GDM1 (cell line): ENCODE data around the gene GLS2.
A peak's percentile ranks its signal among the peaks of the same experiment; 100 is the strongest.
"Not testable (repeated sequence)": the region's sequence is repeated elsewhere in the genome, so short reads cannot be mapped to it uniquely, and the experiment has no call there.

Source experiments
- DNase-seq: peaks from one replicate; lab custom pipeline; 2025; lab: John Stamatoyannopoulos, UW

Gene GLS2

DNA sequence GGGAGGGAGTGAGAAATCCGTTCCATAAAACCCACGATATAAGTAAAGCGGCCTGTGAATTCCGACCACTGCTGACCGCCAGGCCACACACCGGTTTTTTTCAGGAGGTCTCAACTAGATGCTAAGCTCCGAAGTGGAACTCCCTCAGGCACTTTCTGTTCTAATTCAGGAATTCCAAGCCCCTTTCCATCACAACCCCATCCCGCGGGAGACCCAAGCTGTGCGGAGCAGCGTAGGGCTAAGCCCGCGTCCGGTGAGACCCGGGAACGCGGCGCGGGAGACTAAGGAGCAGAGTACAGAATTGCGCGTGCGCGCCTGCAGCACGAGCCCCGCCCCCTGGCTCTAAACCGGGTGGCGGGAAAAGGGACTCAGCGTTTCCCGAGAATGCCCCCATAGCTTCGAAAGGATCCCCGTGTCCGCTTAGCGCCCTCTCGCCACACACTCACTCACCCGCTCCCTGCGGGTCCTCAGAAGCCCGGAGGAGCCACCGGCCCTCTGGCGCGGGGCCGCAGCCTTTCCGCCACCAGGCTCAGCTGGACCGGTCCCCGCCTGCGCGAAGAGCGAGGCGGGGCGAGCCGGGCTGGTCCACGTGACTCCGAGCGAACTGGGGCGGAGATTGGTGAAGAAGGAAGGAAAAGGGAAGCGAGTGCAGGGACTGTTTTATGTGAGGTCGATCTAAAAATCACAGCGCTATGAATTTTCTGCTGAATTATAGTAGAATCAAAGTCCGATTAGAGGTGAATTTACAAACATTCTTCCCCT, 38.9 kb downstream of the GLS2 start, which contains the start of gene TIMELESS:
TSS of gene TIMELESS (minus strand) at position 567 of the 762 bp plus-strand sequence. CDS start 15,256 bp downstream, outside the sequence.
- DNase-seq = peak; percentile 81

DNA sequence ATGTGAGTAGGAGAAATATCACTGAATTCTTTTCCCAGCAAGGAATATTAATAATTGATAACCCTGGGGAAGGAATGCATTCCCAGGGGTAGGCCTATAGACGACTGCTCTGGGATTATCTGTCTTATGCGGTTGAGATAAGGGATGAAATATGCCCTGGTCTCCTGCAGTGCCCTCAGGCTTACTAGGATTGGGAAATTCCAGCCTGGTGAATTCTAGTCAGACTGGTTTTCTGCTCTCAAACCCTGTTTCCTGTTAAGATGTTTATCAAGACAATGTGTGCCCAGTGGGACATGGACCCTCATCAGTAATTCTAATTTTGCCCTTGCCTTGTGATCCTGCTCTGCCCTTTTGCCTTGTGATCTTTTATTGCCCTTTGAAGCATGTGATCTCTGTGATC, 44.8 kb downstream of the GLS2 start:
- not testable (repeated sequence) for DNase-seq

DNA sequence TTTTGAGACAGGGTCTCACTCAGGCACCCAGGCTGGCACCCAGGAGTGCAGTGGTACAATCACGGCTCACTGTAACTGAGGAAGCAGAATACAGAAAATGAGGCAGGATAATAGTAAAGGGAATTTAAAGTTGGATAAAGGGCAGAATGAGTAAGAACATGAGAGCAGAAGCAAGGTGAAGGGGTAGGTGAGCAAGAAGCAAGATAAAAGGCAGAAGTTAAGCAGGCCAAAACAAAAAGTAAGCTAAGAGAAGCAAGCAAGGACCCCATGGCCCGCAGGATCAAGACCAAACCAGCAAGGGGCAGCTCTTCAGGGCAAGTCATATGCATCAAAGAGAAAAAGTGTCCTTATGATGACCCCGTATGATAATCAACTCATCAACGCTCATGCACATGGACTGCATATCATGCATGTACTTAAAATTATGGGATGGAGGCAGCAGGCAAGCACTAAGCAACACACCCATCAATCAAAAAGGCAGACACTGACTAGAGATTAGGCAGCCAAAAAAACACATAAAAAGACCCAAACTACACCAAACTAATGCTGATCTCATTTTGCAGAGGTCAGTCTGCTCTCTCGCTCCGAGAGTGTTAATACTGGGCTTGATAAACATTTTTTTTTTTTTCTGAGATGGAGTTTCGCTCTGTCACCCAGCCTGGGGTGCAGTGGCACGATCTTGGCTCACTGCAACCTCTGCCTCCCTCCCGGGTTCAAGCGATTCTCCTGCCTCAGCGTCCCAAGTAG, 50.4 kb downstream of the GLS2 start:
- DNase-seq = no peak

DNA sequence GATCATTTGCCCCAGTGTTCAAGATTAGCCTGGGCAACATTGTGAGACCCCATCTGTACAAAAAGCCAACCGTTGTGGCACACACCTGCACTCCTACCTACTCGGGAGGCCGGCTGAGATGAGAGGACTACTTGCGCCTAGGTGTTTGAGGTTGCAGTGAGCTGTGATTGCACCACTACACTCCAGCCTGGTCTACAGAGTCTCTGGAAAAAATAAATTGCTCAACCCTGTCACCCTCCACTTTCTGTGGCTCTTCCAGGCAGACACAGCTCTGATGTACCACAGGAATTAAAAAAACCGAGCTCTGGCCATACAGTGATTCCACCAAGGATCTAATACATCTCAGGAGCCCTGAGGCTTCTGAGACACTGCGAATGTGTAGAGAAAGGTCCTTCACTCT, 53.1 kb downstream of the GLS2 start:
- DNase-seq = no peak

DNA sequence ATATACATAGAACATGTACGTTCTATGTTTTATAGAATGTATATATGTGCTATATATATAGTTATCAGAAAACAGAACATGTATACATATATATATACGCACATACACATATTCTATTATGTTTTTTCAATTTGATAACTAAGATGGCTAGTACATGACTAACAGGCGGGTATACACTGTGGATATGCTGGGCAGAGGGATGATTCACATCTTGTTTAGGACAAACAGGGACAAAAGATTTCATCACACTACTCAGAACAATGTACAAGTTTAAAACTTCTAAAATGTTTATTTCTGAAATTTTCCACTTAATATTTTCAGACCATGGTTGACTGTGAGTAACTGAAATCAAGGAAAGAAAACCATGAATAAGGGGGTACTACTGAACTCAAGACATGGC, 56.1 kb downstream of the GLS2 start:
- DNase-seq = no peak

DNA sequence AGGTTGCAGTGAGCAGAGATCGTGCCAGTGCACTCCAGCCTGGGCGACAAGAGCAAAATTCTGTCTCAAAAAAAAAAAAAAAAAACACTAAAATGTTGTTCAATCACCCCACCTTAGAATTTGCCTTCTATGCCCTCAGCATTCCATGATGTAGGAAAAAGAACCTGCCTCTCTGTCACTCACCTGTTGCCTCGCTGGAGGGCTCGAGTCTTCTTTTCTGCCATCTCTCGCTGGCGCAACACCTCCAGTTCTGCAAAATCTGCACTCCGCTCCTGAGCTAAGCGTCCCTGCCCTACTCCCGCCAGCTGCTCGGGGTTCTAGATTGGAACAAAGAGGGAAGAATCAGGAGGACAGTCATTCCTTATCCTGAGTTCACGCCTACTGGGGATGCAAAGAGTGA, 56.7 kb downstream of the GLS2 start:
- no peak for DNase-seq

DNA sequence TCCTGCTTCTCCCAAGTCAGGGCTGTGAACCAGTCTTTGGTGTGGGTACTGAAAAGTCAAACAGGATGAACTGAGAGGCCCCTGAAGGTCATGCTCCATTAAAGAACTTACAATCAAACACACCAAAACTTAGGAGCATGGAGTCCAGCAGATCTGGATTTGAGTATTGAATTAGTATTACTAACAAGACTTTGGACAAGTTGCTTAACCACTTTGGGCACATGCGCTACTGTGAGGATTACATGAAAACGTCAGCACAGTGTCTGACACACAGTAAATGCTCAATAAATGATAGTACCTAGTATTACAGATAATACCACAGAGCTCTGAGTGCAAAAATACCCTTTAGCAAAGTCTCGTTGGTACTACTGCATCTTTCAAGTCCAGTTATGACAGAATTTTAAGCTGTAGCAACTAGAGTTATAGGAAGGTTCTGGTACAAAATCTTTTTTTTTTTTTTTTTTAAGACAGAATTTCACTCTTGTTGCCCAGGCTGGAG, 62.0 kb downstream of the GLS2 start:
- no peak for DNase-seq

DNA sequence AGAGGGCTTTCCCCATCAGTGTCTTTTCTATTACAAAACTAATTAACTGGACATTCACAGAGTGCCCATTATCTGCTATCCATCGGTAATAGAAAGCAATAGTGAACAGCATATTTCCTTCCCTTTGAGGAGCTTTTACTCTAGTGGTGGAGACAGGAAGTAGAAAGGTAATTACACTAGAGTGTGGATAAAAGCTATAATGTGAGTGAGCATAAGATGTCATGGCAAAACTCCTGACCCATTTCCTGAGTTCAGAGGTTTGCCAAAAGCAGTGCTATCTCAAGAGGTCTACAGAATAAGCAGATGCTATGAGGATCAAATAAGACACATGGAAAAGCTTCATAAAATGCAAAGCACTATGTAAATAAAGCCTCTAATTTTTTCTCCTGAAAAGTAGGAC, 62.8 kb downstream of the GLS2 start:
- DNase-seq = no peak
